ENCODE results near the gene DSP.

The DSP gene

DNA sequence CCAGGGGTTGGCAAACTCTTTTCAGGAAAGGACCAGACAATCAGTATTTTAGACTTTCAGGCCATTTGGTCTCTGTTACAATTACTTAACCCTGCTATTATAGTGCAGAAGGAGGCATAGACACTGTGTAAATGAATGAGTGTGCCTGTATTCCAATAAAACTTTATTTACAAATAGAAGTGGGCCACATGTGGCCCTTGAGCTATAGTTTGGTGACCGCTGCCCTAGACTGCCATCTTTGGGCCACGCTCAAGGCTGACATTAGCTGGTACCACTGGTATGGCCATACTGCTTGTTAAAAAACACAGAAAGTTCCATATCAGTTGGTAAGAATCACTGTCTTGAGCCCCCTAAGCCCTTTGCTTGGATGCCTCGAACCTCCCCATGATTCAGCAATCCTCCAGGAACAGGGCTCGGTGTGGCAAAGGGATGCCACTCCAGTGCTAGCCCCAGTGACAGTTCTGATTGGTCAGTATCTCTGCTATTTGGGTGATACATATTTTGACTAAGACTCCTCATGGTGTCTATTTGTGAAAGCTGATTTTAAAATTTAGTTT, 25.2 kb downstream of the DSP start:
- DNase-seq = no peak

DNA sequence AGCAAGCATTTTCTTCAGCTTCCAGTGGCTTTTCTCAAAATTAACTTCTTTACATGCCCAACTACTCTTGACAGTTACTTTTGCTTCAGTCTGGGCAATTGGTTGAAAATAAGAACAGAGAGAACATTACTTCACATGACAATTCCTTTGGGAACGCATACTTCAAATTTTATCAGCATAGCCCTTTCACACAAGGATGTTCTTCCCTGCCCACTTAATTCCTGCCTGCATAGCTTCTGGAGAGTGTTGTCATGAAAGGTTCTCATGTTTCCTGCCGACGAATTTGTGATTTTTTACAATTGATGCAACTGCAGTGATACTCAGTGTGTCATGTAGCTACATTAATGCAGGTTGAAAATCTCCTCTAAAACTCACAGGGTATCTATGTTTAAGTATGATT, 26.6 kb downstream of the DSP start:
- no peak for DNase-seq

DNA sequence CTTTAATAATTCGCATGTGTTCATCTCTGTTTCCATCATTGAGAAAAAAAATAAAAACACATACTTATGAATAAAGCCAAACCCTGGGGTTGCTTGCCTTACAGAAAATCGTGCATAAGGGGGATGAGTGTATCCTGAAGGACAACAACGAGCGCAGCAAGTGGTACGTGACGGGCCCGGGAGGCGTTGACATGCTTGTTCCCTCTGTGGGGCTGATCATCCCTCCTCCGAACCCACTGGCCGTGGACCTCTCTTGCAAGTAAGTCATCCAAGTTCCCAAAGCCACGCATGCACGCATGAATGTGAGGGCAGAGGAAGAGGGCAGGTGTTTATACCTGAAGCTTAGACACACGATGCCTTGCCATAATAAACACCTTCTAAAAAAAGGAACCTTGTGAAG, 27.6 kb downstream of the DSP start:
- no peak for DNase-seq

DNA sequence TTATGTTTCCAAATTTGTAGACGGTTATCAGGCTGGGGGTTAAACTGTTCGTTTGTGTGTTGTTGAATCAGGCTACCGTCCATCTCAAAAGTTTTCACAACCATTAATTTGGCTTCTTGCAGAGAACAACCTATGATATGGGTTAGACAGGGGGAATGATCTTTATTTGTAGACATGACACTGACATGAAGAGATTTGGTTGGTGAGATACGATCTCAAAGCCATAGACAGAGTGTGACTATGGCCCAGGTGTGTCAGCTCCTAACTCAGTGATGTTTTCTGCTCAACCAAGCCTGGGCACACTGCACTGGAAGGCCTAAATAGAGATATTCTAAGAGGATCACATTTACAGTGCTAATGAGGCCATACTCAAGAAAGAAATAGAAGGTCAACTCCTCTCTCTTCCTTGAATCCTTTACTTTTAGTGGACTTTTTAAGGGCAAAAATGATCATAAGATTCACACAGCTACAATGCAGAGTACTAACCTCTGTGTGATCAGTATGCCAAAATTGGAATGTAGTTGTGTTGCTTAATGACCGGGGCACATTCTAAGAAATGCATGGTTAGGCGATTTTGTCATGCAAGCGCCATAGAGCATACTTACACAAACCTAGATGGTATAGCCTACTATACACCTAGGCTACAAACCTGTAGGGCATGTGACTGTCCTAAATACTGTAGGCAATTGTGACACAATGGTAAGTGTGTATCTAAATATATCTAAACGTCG, 30.9 kb downstream of the DSP start:
- no peak for DNase-seq

DNA sequence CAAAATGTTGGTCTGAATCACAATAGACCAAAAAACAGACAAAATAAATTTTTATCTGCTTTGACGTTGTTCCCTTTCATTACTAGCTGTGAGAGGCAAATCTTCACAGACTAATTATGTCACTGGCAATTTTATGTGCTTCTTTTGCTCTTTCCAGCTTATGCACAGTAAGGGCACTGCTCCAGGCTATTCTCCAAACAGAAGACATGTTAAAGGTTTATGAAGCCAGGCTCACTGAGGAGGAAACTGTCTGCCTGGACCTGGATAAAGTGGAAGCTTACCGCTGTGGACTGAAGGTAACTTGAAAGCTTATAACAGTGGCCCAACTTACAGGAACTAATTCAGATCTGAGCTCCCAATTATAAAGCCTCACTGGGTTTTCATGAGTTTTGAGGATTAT, 33.0 kb downstream of the DSP start:
- no peak for DNase-seq

DNA sequence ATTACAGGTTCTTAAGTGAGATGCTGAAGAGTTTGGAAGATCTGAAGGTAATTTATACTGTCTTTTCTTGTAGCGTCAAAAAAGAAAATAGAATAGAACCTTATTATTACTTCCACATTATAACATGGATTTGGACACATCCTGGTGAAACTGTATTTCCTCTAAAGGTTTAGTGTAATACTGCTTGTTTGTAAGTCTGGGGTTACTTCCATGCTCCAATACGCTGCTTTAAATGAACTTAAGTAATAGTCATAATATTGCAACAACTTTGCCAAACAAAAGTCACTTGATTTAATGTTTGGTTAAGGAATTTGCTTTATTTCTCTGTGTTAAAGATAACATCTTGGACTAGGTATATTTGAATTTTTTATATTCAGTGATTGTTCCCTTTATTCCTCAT, 37.0 kb downstream of the DSP start:
- DNase-seq = no peak

DNA sequence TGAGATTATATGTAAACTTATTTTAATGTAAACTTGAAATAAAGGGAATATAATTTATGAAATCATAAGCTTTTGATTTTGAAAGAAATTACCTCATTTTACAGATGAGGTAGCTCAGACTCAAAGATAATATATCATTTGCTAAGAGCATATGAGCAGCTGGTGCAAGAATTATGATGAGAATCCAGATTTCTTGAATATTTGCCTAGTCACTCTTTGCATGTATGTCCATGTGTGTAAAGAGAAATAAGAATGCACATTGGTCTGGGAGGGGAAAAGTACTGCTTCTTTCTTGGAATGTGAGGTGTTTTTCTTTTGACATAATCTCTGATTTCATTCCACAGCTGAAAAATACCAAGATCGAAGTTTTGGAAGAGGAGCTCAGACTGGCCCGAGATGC, 37.5 kb downstream of the DSP start:
- DNase-seq = no peak

DNA sequence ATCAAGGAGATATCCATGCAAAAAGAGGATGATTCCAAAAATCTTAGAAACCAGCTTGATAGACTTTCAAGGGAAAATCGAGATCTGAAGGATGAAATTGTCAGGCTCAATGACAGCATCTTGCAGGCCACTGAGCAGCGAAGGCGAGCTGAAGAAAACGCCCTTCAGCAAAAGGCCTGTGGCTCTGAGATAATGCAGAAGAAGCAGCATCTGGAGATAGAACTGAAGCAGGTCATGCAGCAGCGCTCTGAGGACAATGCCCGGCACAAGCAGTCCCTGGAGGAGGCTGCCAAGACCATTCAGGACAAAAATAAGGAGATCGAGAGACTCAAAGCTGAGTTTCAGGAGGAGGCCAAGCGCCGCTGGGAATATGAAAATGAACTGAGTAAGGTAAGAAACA, 38.4 kb downstream of the DSP start:
- DNase-seq = no peak

DNA sequence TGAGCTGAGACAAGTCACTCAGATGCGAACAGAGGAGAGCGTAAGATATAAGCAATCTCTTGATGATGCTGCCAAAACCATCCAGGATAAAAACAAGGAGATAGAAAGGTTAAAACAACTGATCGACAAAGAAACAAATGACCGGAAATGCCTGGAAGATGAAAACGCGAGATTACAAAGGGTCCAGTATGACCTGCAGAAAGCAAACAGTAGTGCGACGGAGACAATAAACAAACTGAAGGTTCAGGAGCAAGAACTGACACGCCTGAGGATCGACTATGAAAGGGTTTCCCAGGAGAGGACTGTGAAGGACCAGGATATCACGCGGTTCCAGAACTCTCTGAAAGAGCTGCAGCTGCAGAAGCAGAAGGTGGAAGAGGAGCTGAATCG, 39.1 kb downstream of the DSP start:
- peak; percentile 18 for DNase-seq

DNA sequence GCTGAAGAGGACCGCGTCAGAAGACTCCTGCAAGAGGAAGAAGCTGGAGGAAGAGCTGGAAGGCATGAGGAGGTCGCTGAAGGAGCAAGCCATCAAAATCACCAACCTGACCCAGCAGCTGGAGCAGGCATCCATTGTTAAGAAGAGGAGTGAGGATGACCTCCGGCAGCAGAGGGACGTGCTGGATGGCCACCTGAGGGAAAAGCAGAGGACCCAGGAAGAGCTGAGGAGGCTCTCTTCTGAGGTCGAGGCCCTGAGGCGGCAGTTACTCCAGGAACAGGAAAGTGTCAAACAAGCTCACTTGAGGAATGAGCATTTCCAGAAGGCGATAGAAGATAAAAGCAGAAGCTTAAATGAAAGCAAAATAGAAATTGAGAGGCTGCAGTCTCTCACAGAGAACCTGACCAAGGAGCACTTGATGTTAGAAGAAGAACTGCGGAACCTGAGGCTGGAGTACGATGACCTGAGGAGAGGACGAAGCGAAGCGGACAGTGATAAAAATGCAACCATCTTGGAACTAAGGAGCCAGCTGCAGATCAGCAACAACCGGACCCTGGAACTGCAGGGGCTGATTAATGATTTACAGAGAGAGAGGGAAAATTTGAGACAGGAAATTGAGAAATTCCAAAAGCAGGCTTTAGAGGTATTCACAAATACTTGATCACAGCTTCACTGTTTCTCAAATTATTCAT, 39.6 kb downstream of the DSP start:
- no peak for DNase-seq

DNA sequence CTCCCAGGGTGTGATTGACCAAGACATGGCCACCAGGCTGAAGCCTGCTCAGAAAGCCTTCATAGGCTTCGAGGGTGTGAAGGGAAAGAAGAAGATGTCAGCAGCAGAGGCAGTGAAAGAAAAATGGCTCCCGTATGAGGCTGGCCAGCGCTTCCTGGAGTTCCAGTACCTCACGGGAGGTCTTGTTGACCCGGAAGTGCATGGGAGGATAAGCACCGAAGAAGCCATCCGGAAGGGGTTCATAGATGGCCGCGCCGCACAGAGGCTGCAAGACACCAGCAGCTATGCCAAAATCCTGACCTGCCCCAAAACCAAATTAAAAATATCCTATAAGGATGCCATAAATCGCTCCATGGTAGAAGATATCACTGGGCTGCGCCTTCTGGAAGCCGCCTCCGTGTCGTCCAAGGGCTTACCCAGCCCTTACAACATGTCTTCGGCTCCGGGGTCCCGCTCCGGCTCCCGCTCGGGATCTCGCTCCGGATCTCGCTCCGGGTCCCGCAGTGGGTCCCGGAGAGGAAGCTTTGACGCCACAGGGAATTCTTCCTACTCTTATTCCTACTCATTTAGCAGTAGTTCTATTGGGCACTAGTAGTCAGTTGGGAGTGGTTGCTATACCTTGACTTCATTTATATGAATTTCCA, 43.9 kb downstream of the DSP start:
- no peak for DNase-seq

DNA sequence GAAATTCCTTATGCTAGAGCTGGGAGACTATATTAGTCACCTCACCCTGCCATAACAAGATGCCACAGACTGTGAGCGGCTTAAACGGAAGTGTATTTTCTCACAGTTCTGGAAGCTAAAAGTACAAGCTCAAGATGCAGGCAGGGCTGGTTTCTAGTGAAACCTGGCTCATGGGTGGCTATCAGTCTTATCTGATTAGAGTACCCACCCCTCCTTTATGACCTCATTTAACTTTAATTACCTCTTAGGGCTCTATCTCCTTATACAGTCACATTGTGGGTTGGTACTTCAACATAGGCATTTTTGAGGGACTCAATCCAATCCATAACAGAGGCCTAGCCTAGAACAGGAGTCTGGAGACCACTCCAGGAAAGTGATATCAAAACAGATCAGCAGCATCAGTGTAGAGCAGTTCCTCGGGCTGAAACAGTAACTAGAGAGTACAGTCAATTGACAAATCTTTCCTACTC, 46.2 kb downstream of the DSP start:
- no peak for DNase-seq

DNA sequence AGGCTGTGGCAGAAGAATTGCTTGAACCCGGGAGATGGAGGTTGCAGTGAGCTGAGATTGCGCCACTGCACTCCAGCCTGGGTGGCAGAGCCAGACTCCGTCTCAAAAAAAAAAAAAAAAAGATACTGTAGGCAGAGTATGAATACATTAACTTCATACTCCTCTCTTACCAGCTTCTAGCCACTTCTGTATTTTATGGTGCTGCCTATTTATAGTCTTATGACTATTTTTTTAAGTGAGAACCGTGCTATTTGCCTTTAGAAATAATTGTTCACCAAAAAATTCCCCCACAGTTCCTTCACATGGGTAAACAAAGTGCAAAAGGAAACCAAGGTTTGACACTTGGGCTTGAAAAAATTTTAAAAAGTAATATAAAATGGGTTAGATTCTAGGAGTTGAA, 47.0 kb downstream of the DSP start:
- no peak for DNase-seq

DNA sequence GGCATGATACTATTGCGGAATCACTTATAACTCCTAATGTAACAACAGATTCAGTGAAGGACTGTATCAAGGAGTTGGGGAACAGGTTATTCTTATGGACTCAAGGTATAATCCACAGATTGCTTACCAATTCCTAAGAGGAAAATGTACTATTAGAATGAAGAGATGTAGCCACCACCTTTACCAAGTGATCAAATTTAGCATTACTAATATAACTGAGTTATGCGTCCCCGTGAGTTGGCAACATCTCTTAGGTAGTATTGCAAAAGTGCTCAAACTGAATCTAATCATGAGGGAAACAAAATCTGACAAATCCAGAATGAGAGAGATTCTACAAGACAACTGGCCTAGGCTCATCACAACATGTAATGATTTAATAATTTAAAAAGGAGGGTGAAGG, 47.8 kb downstream of the DSP start:
- no peak for DNase-seq

DNA sequence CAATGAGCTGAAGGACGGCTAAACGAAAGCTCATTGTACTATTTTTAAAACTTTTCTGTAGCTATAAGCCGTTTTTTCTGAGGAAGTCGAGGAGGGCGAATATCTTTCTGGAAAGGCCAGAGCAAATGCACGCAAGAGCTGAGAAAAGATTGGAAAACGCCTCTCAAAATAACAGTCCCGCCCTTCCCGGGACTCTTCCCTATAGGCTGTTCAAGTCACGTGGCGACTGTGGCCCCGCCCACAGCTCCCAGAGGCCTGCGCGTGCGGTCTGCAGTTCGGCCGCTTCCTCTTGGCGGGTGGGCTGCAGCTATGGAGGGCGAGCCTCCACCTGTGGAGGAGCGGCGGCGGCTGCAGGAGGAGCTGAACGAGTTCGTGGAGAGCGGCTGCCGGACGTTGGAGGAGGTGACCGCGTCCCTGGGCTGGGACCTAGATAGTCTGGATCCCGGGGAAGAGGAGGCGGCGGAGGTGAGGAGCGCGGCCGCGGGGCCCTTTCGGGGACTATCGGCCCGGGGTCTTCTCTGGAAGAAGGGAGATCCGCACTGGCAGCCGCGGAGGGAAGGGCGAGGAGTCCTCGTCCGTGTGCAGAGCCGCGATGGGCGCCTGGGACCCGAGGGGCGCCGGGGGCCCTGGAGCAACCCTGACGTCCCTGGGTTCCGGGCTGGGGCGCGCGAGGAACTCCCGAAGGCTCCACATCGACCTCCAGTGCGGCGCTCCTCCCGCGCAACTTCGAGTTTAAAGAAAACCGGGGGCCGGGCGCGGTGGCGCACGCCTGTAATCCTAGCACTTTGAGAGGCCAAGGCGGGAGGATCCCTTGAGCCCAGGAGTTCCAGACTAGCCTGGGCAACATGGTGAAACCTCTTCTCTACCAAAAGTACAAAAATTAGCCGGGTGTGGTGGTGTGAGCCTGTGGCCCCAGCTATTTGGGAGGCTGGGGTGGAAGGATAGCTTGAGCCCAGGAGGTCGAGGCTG, 48.8 kb downstream of the DSP start, which contains the start of gene SNRNP48:
TSS of gene SNRNP48 (plus strand) at position 250 of the 969 bp plus-strand sequence. CDS start at position 310, 60 bp downstream.
- peak; percentile 61 for DNase-seq

DNA sequence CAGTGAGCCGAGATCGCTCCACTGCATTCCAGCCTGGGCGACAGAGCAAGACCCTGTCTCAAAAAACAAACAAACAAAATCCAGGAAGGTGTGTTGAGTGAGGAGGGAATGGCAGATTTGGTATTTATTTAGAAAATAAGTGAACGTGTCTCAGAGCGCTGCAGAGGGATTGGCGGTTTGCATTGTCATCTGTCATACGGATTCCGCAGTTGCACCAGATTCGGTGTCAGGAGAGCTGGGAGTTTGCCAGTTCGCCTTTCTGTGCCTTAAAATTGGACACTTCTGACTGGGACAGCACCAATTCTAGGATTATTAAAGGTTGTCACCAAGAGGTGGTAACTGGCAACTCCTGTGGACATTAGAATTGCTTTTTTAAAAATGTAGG, 49.4 kb downstream of the DSP start:
- DNase-seq = no peak

DNA sequence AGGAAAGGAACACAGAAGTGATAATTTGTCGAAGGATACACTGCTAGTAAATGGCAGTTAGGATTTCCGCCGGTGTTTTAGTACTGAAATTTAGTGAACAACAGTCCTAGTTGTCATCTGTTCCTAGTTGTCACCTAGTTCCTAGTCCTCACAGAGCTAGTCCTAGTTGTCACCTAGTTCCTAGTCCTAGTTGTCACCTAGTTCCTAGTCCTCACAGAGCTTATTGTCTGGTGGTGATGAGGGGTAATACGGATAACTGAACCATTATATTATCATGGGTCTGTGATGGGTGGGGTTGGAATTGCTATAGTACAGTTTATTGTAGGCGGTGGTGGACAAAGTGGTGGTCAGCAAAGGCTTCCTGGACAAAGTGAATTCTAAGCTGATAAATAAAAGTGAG, 50.3 kb downstream of the DSP start:
- no peak for DNase-seq

DNA sequence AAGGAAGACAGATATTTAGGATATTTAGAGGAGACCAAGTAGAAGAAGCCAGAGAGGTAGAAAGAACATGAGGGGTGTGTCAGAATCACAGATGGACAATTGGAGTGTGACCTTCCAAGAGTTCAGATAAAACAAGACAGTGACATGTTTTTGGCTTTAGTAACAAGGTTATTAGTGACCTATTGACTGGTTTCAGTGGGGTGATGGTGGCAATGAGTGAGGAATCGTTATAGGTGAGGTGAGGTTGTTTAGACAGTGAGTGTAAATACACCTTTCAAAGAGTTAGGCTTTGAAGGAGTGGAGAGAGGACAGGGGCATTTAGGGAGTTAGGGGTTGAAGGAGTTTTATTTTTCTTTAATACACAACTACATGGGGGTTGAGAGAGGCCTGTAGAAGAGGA, 51.8 kb downstream of the DSP start:
- DNase-seq = no peak

DNA sequence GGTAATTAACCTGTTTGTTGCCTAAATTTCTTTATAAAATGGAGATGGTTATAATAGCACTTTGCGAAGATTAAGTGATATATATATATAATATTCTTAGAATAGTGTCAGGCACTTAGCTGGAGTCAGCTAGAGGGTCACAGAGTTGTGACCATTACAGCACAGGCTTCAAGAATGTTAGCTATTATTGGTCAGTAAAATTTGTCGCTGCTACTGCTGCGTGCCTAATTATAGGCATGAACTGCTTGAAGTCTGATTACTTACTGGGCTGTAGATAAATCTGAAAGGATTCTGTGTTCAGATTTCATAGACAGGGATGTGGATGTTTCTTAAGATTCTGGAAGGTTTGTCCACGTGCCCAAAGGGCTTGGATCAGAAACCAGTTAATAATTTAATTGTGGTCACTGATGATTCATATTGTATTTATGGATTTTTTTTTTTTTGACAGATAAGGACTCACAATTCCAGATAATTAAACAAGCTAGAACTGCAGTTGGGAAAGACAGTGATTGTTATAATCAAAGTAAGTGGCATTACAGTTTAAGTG, 53.2 kb downstream of the DSP start:
- DNase-seq = no peak

DNA sequence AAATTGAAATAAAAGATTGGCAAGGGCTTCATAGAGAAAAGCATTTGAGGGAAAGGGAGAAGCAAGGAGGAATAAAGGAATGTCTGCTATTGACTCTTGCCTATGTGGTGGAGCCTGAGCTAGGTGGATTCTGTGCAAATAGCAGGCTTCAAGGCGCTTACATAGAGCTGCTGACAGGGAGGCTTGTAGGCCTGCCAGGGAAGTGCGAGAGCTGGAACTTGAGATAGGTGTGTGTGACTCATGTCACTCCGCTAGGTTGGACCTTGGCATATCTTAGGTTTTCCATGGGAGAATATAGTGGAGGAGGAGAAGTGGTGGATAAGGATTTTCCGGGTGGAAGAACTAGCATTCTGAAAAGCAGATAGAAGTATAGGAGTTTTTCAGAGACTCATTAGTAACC, 62.5 kb downstream of the DSP start:
- DNase-seq = no peak

DNA sequence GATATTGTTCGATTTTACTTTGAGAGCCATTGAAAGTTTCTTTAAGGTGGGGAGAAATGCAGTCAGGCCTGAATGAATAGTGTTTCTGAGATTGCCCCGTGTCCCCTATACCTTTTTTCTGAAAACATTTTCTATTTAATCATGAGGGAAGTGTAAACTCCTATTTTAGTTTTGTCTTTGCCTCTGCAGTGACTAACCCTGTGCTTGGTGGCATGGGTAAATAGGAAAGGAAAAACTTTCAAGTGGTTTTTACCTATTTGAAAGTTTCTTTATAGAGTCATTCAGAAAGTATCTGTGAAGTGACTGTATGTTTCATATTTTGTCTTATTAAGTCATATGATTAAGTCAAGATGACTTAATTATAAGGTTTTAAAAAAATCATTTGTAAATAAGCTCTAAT, 63.0 kb downstream of the DSP start:
- DNase-seq = no peak

Measured in DMS153 (cell line).